ENCODE measurements around the gene POU2F1. TPM values are rescaled to one million over a fixed set of nuclear protein-coding genes. Genes with fewer than 3 reads are reported as not detected.

Gene POU2F1
- total RNA-seq, 1 experiment from 2014 or later: 24.5 TPM

DNA sequence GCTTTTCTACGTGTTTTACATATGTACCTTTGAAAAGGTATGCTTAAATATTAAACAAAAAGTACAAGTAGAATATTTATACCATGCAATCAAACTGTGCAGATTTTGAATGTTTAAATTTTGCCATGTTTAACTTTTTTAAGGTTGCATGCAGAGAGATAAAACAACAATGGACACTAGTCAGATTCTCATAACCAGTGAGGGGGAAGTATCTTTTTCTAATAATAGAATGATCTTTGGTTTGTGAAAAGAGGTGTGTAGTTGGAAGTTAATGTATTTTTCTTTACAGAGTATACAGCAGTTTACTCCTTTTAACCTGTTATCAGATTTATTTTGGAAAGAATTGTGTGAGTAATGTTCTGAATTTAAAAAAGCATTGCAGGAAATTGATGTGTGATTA lies 27.1 kb downstream of the POU2F1 start (continued):
- TF ChIP-seq FOSL1 (IDR thresholded peaks at IDR 0.05; ENCODE audit: low read depth) (no peak), ZFX (IDR thresholded peaks at IDR 0.05) (no peak), TCF7L2 (IDR thresholded peaks at IDR 0.05; ENCODE audit: borderline replicate concordance, extremely low read depth, insufficient read depth, insufficient read length) (no peak), JUND (IDR thresholded peaks at IDR 0.05) (no peak), YY1 (IDR thresholded peaks at IDR 0.05; ENCODE audit: extremely low read depth, insufficient replicate concordance, low read depth, low read length) (no peak), POLR2A (IDR thresholded peaks at IDR 0.05; ENCODE audit: borderline replicate concordance, extremely low read depth, insufficient read depth, insufficient read length) (no peak)
- TF ChIP-seq, protein P1, sequence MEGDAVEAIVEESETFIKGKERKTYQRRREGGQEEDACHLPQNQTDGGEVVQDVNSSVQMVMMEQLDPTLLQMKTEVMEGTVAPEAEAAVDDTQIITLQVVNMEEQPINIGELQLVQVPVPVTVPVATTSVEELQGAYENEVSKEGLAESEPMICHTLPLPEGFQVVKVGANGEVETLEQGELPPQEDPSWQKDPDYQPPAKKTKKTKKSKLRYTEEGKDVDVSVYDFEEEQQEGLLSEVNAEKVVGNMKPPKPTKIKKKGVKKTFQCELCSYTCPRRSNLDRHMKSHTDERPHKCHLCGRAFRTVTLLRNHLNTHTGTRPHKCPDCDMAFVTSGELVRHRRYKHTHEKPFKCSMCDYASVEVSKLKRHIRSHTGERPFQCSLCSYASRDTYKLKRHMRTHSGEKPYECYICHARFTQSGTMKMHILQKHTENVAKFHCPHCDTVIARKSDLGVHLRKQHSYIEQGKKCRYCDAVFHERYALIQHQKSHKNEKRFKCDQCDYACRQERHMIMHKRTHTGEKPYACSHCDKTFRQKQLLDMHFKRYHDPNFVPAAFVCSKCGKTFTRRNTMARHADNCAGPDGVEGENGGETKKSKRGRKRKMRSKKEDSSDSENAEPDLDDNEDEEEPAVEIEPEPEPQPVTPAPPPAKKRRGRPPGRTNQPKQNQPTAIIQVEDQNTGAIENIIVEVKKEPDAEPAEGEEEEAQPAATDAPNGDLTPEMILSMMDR (IDR thresholded peaks at IDR 0.05 in 2 of 3, conservative IDR thresholded peaks at IDR 0.05 in 1 of 3; ENCODE audit: borderline replicate concordance in 1 of 3, insufficient read depth in 1 of 3, low read depth in 2 of 3, low read length in 2 of 3): no peak

DNA sequence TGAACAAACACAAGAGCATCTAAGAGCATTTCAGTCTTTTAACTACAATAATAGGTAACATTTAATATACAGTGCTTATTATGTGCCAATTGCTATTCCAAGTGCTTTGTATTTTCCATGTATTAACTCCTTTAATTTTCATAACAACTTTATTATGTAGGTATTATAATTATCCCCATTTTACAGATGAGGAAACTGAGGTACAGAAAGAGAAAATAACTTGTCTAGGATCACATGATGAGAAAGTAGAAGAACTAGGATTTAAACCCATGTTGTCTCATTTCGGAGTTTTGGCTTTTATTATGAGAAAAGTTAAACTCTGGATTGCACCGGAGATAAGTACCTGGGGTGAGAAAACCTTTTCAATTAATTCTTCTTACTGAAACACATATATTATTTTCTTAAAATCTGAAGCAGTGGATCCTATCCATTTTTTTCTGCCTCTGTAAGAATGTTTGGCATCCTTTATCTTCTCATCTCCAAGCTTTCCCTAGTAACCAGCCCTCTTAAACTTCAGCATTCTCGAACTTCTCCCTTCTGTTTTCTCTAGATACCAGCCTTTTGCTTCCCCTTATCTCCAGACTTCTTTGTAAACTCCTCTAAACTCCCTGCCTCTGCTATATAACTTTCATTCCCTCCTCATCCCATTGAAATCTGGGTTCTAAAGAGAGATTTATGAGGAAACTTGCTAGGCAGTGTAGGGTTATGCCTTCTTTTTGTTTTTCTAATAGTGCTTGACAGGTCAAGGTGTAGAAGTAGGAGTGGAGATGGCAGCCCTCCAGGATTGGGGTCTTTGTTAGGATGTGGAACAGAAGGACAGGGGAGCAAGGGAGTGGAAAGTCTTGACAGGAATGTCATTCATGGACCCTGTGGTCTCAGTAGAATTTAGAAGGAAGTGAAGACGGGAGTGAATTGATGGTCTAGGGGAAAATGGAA lies 28.3 kb downstream of the POU2F1 start:
- H3K27ac ChIP-seq (ENCODE audit: low read depth, low read length): no peak overlapping the region
- CTCF ChIA-PET: no interaction called here
- intact Hi-C loops (cut with micrococcal nuclease): no loop called here
- BruUV-seq (replicated peaks): no TSS peak
- H3K4me2 ChIP-seq (ENCODE audit: low read length): no peak overlapping the region
- TF ChIP-seq POLR2AphosphoS5 (IDR thresholded peaks at IDR 0.05; ENCODE audit: low read depth, low read length) (no peak), SRF (IDR thresholded peaks at IDR 0.05; ENCODE audit: low read depth) (no peak), CBX3 (IDR thresholded peaks at IDR 0.05; ENCODE audit: low read depth) (no peak), SP1 (IDR thresholded peaks at IDR 0.05; ENCODE audit: low read depth) (no peak), ZNF274 (IDR thresholded peaks at IDR 0.05; ENCODE audit: low read depth, low read length) (no peak), FOSL1 (IDR thresholded peaks at IDR 0.05; ENCODE audit: low read depth) (no peak), EZH2 (IDR thresholded peaks at IDR 0.05) (no peak)
- TF ChIP-seq, protein P2, sequence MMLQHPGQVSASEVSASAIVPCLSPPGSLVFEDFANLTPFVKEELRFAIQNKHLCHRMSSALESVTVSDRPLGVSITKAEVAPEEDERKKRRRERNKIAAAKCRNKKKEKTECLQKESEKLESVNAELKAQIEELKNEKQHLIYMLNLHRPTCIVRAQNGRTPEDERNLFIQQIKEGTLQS (IDR thresholded peaks at IDR 0.05): no peak
- H3K9ac ChIP-seq (ENCODE audit: low read length): no peak overlapping the region
- DNase-seq (ENCODE audit: low read depth, low spot score) (no peak), ATAC-seq (no peak)
- H3K27me3 ChIP-seq (ENCODE audit: insufficient read depth, low read length): no peaks in the 10 kb centered on the region
- POLR2A ChIA-PET: no interaction called here
- H3K4me3 ChIP-seq (replicated peaks in 1 of 2; ENCODE audit: low read depth in 1 of 2, low read length in 2 of 2): no peak overlapping the region
- H3K36me3 ChIP-seq (ENCODE audit: control insufficient read depth in 1 of 2, insufficient read depth in 2 of 2, low read length in 2 of 2): peaks cover 0 to under 1% of the 10 kb centered on the region in 2 experiments; a peak in 1 of 4 replicates
- 0 out of 2 replicates have a peak, but pooled peaks cover 2% of the 10 kb centered on the region for H3K9me2 ChIP-seq (ENCODE audit: insufficient read depth)
- H3K9me3 ChIP-seq (ENCODE audit: control insufficient read depth in 1 of 2, insufficient read depth in 1 of 2, low read depth in 1 of 2, low read length in 2 of 2): no peaks in the 10 kb centered on the region
- no peaks in the 10 kb centered on the region for H3K4me1 ChIP-seq (ENCODE audit: control insufficient read depth in 1 of 2, insufficient read depth in 2 of 2, low read length in 2 of 2)
- RAD21 ChIA-PET (ENCODE audit: low non-redundant PET in 1 of 2, low total read pairs in 2 of 2, uncharacterized antibody in 2 of 2, unreplicated experiment in 2 of 2): no interaction called here
- H4K20me1 ChIP-seq (ENCODE audit: insufficient read depth): no peaks in the 10 kb centered on the region
- no peak overlapping the region for H2AFZ ChIP-seq (ENCODE audit: low read depth, low read length, poor library complexity, severe bottlenecking)
- peaks cover 78% of the 10 kb centered on the region for H3K79me2 ChIP-seq (ENCODE audit: insufficient read depth, low read length)

Data from HCT116 (cell line).